ENCODE results near the gene HDAC2. TPM values are rescaled to one million over a fixed set of nuclear protein-coding genes. Genes with fewer than 3 reads are reported as not detected.

The HDAC2 gene
- total and polyA plus RNA-seq, 2 experiments from 2014 or later = 343 to 355 TPM

- Mint-ChIP-seq H3K4me1 (no peaks in the 10 kb centered on the region), H3K27me3 (ENCODE audit: insufficient read depth, low read depth, poor library complexity) (no peaks in the 10 kb centered on the region), H3K9me3 (peaks cover 3% of the 10 kb centered on the region; the same call in 1 of the 3 replicates), H3K27ac (no peak overlapping the region), H3K36me3 (ENCODE audit: low read depth) (no peaks in the 10 kb centered on the region), H3K4me3 (no peak overlapping the region)
- ATAC-seq (no peak), DNase-seq (ENCODE audit: low spot score) (no peak)
- Histone ChIP-seq H3K9me2 (ENCODE audit: insufficient read depth) (no peaks in the 10 kb centered on the region; the same call in 1 of the 2 replicates), H3F3A (replicated peaks; ENCODE audit: low read depth) (no peaks in the 10 kb centered on the region), H2AFZ (no peak overlapping the region), H3K27ac (ENCODE audit: low read depth) (no peak overlapping the region), H3K4me1 (ENCODE audit: insufficient read depth) (no peaks in the 10 kb centered on the region), H3K4me3 (no peak overlapping the region), H3K36me3 (ENCODE audit: insufficient read depth) (no peaks in the 10 kb centered on the region; the same call in 1 of the 2 replicates), H3K79me2 (replicated peaks; ENCODE audit: insufficient read depth) (no peaks in the 10 kb centered on the region), H4K20me1 (replicated peaks; ENCODE audit: insufficient read depth) (no peaks in the 10 kb centered on the region; the same call in 1 of the 2 replicates), H3K27me3 (ENCODE audit: insufficient read depth) (no peaks in the 10 kb centered on the region), H3K4me2 (no peak overlapping the region)
- no peak for TF ChIP-seq EZH2 (IDR thresholded peaks at IDR 0.05; ENCODE audit: low read depth, unreplicated experiment)
- no peak for TF ChIP-seq ZNF462 (CRISPR knock-in tag; IDR thresholded peaks at IDR 0.05)
- TF ChIP-seq POLR2AphosphoS5 (IDR thresholded peaks at IDR 0.05; ENCODE audit: low read depth) = no peak
- TF ChIP-seq EZH2phosphoT487 (IDR thresholded peaks at IDR 0.05; ENCODE audit: unreplicated experiment) = no peak
- no peak for TF ChIP-seq ZNF114 (CRISPR knock-in tag; IDR thresholded peaks at IDR 0.05)
- no peak for TF ChIP-seq CREB1 (CRISPR knock-in tag; IDR thresholded peaks at IDR 0.05; ENCODE audit: low read depth)
- no peak for TF ChIP-seq ETS1 (IDR thresholded peaks at IDR 0.05)
- no peak for TF ChIP-seq CTCF (conservative IDR thresholded peaks at IDR 0.05; ENCODE audit: low read depth in 2 of 2)
- no peak for TF ChIP-seq ZNF331 (CRISPR knock-in tag; IDR thresholded peaks at IDR 0.05; ENCODE audit: low read depth)
- TF ChIP-seq STAT1 (IDR thresholded peaks at IDR 0.05; ENCODE audit: unreplicated experiment) = no peak
- no peak for TF ChIP-seq NANOG (IDR thresholded peaks at IDR 0.05; ENCODE audit: borderline replicate concordance)
- TF ChIP-seq JUNB (IDR thresholded peaks at IDR 0.05; ENCODE audit: unreplicated experiment) = no peak
- no peak for TF ChIP-seq REST (IDR thresholded peaks at IDR 0.05; ENCODE audit: unreplicated experiment)
These were observed 81.9 kb downstream of the HDAC2 start for GRCh38 chr6:113888956-113889630.
